ENCODE results near the gene LRRC32.

- TF ChIP-seq CTCF (conservative IDR thresholded peaks at IDR 0.05 in 1 of 2, IDR thresholded peaks at IDR 0.05 in 1 of 2; ENCODE audit: low read depth in 1 of 2, low read length in 2 of 2) (no peak), EZH2 (IDR thresholded peaks at IDR 0.05; ENCODE audit: low read length, missing control alignments) (no peak)
Measured at GRCh38 chr11:76682684-76683083, 12.1 kb upstream of the LRRC32 start.
